ENCODE data around the gene ACSL1. TPM values are rescaled to one million over a fixed set of nuclear protein-coding genes. Genes with fewer than 3 reads are reported as not detected.

The ACSL1 gene
- total RNA-seq, 1 donor from 2014 or later: 42.9 TPM

GRCh38 chr4:184771416-184771815, 54.4 kb downstream of the ACSL1 start:
- Histone ChIP-seq H3K4me3 (ENCODE audit: low read depth, low read length) (no peak overlapping the region), H3K36me3 (ENCODE audit: control insufficient read depth, insufficient read depth, low read length) (peaks cover 9% of the 10 kb centered on the region), H3K27me3 (ENCODE audit: control insufficient read depth, insufficient read depth, low read length) (no peaks in the 10 kb centered on the region)
- no peak for TF ChIP-seq CTCF (IDR thresholded peaks at IDR 0.05; ENCODE audit: insufficient read depth, low read length, poor library complexity, severe bottlenecking)
- no peak for DNase-seq (ENCODE audit: low read depth)

GRCh38 chr4:184769141-184769765, 56.5 kb downstream of the ACSL1 start:
- Histone ChIP-seq H3K36me3 (ENCODE audit: control insufficient read depth, insufficient read depth, low read length) (peaks cover 11% of the 10 kb centered on the region), H3K4me3 (ENCODE audit: low read depth, low read length) (no peak overlapping the region), H3K27me3 (ENCODE audit: control insufficient read depth, insufficient read depth, low read length) (no peaks in the 10 kb centered on the region)
- DNase-seq (ENCODE audit: low read depth): no peak
- no peak for TF ChIP-seq CTCF (IDR thresholded peaks at IDR 0.05; ENCODE audit: insufficient read depth, low read length, poor library complexity, severe bottlenecking)

GRCh38 chr4:184768296-184768695, 57.5 kb downstream of the ACSL1 start:
- no peak for DNase-seq (ENCODE audit: low read depth)
- TF ChIP-seq CTCF (IDR thresholded peaks at IDR 0.05; ENCODE audit: insufficient read depth, low read length, poor library complexity, severe bottlenecking): no peak
- H3K4me3 ChIP-seq (ENCODE audit: low read depth, low read length): no peak overlapping the region
- H3K27me3 ChIP-seq (ENCODE audit: control insufficient read depth, insufficient read depth, low read length): no peaks in the 10 kb centered on the region
- H3K36me3 ChIP-seq (ENCODE audit: control insufficient read depth, insufficient read depth, low read length): peaks cover 11% of the 10 kb centered on the region

GRCh38 chr4:184766446-184766845, 59.3 kb downstream of the ACSL1 start:
- Histone ChIP-seq H3K36me3 (ENCODE audit: control insufficient read depth, insufficient read depth, low read length) (peaks cover 11% of the 10 kb centered on the region), H3K4me3 (ENCODE audit: low read depth, low read length) (no peak overlapping the region)

GRCh38 chr4:184765473-184766340, 60.1 kb downstream of the ACSL1 start:
- peaks cover 11% of the 10 kb centered on the region for H3K36me3 ChIP-seq (ENCODE audit: control insufficient read depth, insufficient read depth, low read length)
- no peak for TF ChIP-seq CTCF (IDR thresholded peaks at IDR 0.05; ENCODE audit: insufficient read depth, low read length, poor library complexity, severe bottlenecking)
- no peak for DNase-seq (ENCODE audit: low read depth)
- no peak overlapping the region for H3K4me3 ChIP-seq (ENCODE audit: low read depth, low read length)
- H3K27me3 ChIP-seq (ENCODE audit: control insufficient read depth, insufficient read depth, low read length): no peaks in the 10 kb centered on the region

More at GRCh38 chr4:184766446-184766845, 59.3 kb downstream of the ACSL1 start:
- no peaks in the 10 kb centered on the region for H3K27me3 ChIP-seq (ENCODE audit: control insufficient read depth, insufficient read depth, low read length)
- TF ChIP-seq CTCF (IDR thresholded peaks at IDR 0.05; ENCODE audit: insufficient read depth, low read length, poor library complexity, severe bottlenecking): no peak
- DNase-seq (ENCODE audit: low read depth): no peak

Data from kidney epithelial cell (primary cell).